Calu3 (cell line): ENCODE results near the gene PAPSS1. TPM values are rescaled to one million over a fixed set of nuclear protein-coding genes. Genes with fewer than 3 reads are reported as not detected.

Source experiments
- BruUV-seq: library from RNA; stranded (reverse); fragments of 400-500 nt; replicated peaks from 2 replicates; lab custom pipeline; 2021; lab: Mats Ljungman, UMichigan
- CTCF ChIA-PET: fragments of 300-600 bp; sonication (Branson Sonifier 250); formaldehyde crosslinking; loops from one replicate; lab custom pipeline; 2022; ENCODE audit warnings: antibody characterized with exemption; lab: Charles Lee
- DNase-seq: peaks from one replicate; pipeline ENCODE4 v3.0.0; 2022
- H3K27ac Mint-ChIP-seq: one replicate; pipeline ENCODE4 v1.8.0; 2022; ENCODE audit warnings: mixed read lengths; ENCODE audit not compliant: unreplicated experiment
- H3K27me3 Mint-ChIP-seq: one replicate; pipeline ENCODE4 v1.8.0; 2022; ENCODE audit warnings: mixed read lengths; ENCODE audit not compliant: unreplicated experiment
- H3K36me3 Mint-ChIP-seq: one replicate; pipeline ENCODE4 v1.8.0; 2022; ENCODE audit warnings: mild to moderate bottlenecking, moderate library complexity, mixed read lengths; ENCODE audit not compliant: insufficient read depth, unreplicated experiment
- H3K4me1 Mint-ChIP-seq: one replicate; pipeline ENCODE4 v1.8.0; 2022; ENCODE audit warnings: mild to moderate bottlenecking, low read depth, mixed read lengths; ENCODE audit not compliant: unreplicated experiment
- H3K4me3 Mint-ChIP-seq: one replicate; pipeline ENCODE4 v1.8.0; 2022; ENCODE audit warnings: mild to moderate bottlenecking, low read depth, moderate library complexity, mixed read lengths; ENCODE audit not compliant: unreplicated experiment
- H3K9me3 Mint-ChIP-seq: one replicate; pipeline ENCODE4 v1.8.0; 2022; ENCODE audit warnings: low read depth, mixed read lengths; ENCODE audit not compliant: unreplicated experiment
- CTCF ChIP-seq: fragments of 200-600 bp; IDR thresholded peaks from one replicate; pipeline ENCODE4 v1.8.0; 2022; ENCODE audit warnings: antibody characterized with exemption; ENCODE audit not compliant: unreplicated experiment
- intact Hi-C: fragments of 100-400 bp; cut with micrococcal nuclease; formaldehyde crosslinking; loops from one replicate; pipeline ENCODE4 v1.10.0; 2022; ENCODE audit not compliant: unreplicated experiment
- total RNA-seq: library from RNA; stranded (reverse); gene quantifications from 2 replicates; pipeline ENCODE4 v1.2.3, GENCODE V29; 2022

PAPSS1 gene
- total RNA-seq, 1 experiment from 2014 or later, result 41.6 TPM

DNA sequence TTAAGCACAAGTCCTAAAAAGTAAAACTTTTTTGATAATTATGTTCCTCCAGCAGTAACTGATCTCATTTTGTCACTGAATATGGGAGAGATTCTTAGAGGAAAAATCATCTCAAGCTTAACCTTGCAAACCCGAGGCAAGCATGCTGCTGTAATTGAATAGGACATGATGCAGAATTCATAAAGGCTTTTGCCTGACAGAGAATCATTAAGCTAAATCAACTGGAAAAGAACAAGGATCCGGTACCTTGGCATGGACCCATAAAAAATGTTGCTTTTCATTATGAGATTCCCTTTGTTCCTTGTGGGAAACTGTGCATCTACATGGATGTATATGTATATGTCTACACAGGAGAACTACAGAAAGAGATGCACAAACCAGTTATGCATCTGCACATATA lies 149.1 kb downstream of the PAPSS1 start:
- Mint-ChIP-seq H3K27me3 (no peaks in the 10 kb centered on the region), H3K9me3 (no peaks in the 10 kb centered on the region), H3K36me3 (no peaks in the 10 kb centered on the region), H3K27ac (no peak overlapping the region), H3K4me1 (no peaks in the 10 kb centered on the region), H3K4me3 (no peak overlapping the region)
- TF ChIP-seq CTCF, result no peak
- BruUV-seq, result no TSS peak
- intact Hi-C loops, result no loop called here
- no peak for DNase-seq
- CTCF ChIA-PET, result no interaction called here

GRCh38 chr4:107564326-107564725 lies 155.7 kb downstream of the PAPSS1 start:
- no peaks in the 10 kb centered on the region for H3K36me3 Mint-ChIP-seq
- DNase-seq, result no peak
- intact Hi-C loops, result no loop called here
- CTCF ChIA-PET, result no interaction called here
- TF ChIP-seq CTCF, result no peak
- H3K4me1 Mint-ChIP-seq, result peaks cover 19% of the 10 kb centered on the region
- H3K27ac Mint-ChIP-seq, result no peak overlapping the region
- BruUV-seq, result no TSS peak
- H3K9me3 Mint-ChIP-seq, result peaks cover 9% of the 10 kb centered on the region
- H3K27me3 Mint-ChIP-seq, result no peaks in the 10 kb centered on the region
- no peak overlapping the region for H3K4me3 Mint-ChIP-seq

Other genes with a start within 250 kb of the PAPSS1 start
- 67.2 and 74.7 TPM in 2 replicates for gene SGMS2, start 104.7 kb upstream of the PAPSS1 start, total RNA-seq
- gene CYP2U1, start 211.3 kb upstream of the PAPSS1 start, total RNA-seq, result 3.1 and 4.5 TPM in 2 replicates